ENCODE results near the gene PCMT1.

GRCh38 chr6:149746147-149746946 is 3.2 kb upstream of the PCMT1 start, which contains the start of gene NUP43:
- TF ChIP-seq CTCF (IDR thresholded peaks at IDR 0.05), result peak; percentile 24 to 78 (median 68)
- TF ChIP-seq POLR2A (IDR thresholded peaks at IDR 0.05), result no peak
